ENCODE measurements around the gene SLC44A1. TPM values are rescaled to one million over a fixed set of nuclear protein-coding genes. Genes with fewer than 3 reads are reported as not detected.

SLC44A1 gene
- total and polyA plus RNA-seq, 10 of the 15 experiments (the other 5 are each of a cell fraction or from before 2014, with no cell fraction given), result 2.4 to 21.2 (median 12.4) TPM

- TF ChIP-seq CEBPZ (IDR thresholded peaks at IDR 0.05; ENCODE audit: low read depth, low read length), result no peak
- TF ChIP-seq EED (IDR thresholded peaks at IDR 0.05; ENCODE audit: low read depth), result 0 out of 2 replicates have a peak, but pooled peaks have one; percentile 14
- TF ChIP-seq POLR2A (IDR thresholded peaks at IDR 0.05; ENCODE audit: low read depth, low read length), result no peak
- no peak for TF ChIP-seq POLR2AphosphoS2 (IDR thresholded peaks at IDR 0.05; ENCODE audit: low read depth, low read length)
- no peak for TF ChIP-seq NKRF (conservative IDR thresholded peaks at IDR 0.05)
- no peak for TF ChIP-seq SMAD5 (IDR thresholded peaks at IDR 0.05; ENCODE audit: low read depth)
- TF ChIP-seq SRF (IDR thresholded peaks at IDR 0.05; ENCODE audit: low read depth in 2 of 2, low read length in 2 of 2), result no peak
- no peak for TF ChIP-seq CBX3 (IDR thresholded peaks at IDR 0.05; ENCODE audit: borderline replicate concordance, low read depth)
- TF ChIP-seq PML (IDR thresholded peaks at IDR 0.05; ENCODE audit: low read length), result no peak
- no peak for TF ChIP-seq ZSCAN29 (IDR thresholded peaks at IDR 0.05)
- TF ChIP-seq MTA3 (IDR thresholded peaks at IDR 0.05; ENCODE audit: borderline replicate concordance, low read length), result no peak
- TF ChIP-seq PAX5 (IDR thresholded peaks at IDR 0.05; ENCODE audit: borderline replicate concordance, low read depth, low read length), result peak; percentile 89
- TF ChIP-seq KDM1A (IDR thresholded peaks at IDR 0.05; ENCODE audit: borderline replicate concordance), result no peak
- TF ChIP-seq KAT2A (conservative IDR thresholded peaks at IDR 0.05; ENCODE audit: control insufficient read depth, low read depth, low read length), result no peak
- no peak for TF ChIP-seq BCLAF1 (IDR thresholded peaks at IDR 0.05)
- peak; percentile 21 for TF ChIP-seq CUX1 (IDR thresholded peaks at IDR 0.05; ENCODE audit: insufficient replicate concordance, low read depth, low read length)
- no peak for TF ChIP-seq CBX5 (IDR thresholded peaks at IDR 0.05; ENCODE audit: low read depth)
- TF ChIP-seq SREBF1 (IDR thresholded peaks at IDR 0.05; ENCODE audit: low read length), result no peak
These were observed 161.2 kb downstream of the SLC44A1 start (continued) for GRCh38 chr9:105405514-105406131.

All from GM12878 (cell line).